T1000 (cell line): Measurements from ENCODE around the gene PCDHA5.
"Not testable (repeated sequence)": the region's sequence is repeated elsewhere in the genome, so short reads cannot be mapped to it uniquely, and the experiment has no call there.

ENCODE experiments used
- DNase-seq: peaks from one replicate; lab custom pipeline; 2025; ENCODE audit warnings: mixed read lengths; lab: John Stamatoyannopoulos, UW

PCDHA5 gene

DNA sequence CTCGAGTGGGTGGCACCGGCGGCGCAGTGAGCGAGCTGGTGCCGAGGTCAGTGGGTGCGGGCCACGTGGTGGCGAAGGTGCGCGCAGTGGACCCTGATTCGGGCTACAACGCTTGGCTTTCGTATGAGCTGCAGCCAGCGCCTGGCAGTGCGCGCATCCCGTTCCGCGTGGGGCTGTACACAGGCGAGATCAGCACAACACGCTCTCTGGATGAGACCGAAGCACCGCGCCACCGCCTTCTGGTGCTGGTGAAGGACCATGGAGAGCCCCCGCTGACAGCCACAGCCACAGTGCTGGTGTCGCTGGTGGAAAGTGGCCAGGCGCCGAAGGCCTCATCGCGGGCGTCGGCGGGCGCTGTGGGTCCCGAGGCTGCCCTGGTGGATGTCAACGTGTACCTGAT lies 2.1 kb downstream of the PCDHA5 start:
- DNase-seq = no peak

GRCh38 chr5:140827704-140828361 lies 6.4 kb downstream of the PCDHA5 start, which contains the start of gene PCDHA6:
PCDHA6 (plus strand) TSS chr5:140827960; CDS start chr5:140828092, 132 bp downstream.
- DNase-seq = no peak

GRCh38 chr5:140828362-140828737 lies 6.9 kb downstream of the PCDHA5 start:
- DNase-seq = no peak

DNA sequence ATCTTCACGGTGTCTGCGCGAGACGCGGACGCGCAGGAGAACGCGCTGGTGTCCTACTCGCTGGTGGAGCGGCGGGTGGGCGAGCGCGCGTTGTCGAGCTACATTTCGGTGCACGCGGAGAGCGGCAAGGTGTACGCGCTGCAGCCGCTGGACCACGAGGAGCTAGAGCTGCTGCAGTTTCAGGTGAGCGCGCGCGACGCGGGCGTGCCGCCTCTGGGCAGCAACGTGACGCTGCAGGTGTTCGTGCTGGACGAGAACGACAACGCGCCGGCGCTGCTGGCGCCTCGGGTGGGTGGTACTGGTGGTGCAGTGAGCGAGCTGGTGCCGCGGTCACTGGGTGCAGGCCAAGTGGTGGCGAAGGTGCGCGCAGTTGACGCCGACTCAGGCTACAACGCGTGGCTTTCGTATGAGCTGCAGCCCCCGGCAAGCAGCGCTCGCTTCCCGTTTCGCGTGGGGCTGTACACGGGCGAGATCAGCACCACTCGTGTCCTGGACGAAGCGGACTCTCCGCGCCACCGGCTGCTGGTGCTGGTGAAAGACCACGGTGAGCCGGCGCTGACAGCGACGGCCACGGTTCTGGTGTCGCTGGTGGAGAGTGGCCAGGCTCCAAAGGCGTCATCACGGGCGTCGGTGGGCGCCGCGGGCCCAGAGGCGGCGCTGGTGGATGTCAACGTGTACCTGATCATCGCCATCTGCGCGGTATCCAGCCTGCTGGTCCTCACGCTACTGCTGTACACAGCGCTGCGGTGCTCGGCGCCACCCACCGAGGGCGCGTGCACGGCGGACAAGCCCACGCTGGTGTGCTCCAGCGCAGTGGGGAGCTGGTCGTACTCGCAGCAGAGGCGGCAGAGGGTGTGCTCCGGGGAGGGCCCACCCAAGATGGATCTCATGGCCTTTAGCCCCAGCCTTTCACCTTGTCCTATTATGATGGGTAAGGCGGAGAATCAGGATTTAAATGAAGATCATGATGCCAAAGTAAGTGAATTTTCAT lies 8.4 kb downstream of the PCDHA5 start:
- not testable (repeated sequence) for DNase-seq

DNA sequence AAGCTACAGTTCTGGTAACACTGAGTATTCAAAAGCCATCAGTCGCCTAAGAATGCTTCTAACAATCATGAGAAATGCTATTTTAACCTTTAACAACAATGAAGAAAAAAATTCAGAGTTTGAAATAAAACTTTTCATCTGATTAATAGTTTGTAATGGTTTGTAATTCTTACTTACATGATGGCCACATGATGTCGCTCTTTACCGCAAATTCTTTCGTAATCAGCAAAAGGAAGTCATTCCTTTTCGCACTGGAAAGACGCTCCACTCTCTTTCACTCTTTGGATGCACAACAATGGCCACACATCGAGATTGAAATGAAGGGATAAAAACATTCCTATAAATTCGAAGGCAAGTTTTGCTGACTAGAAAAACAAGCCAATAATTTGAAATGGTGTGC lies 12.6 kb downstream of the PCDHA5 start, which contains the start of gene PCDHA7:
TSS of gene PCDHA7 (plus strand) at position 277 of the 400 bp plus-strand sequence. CDS start at position 392, 115 bp downstream.
- no peak for DNase-seq

DNA sequence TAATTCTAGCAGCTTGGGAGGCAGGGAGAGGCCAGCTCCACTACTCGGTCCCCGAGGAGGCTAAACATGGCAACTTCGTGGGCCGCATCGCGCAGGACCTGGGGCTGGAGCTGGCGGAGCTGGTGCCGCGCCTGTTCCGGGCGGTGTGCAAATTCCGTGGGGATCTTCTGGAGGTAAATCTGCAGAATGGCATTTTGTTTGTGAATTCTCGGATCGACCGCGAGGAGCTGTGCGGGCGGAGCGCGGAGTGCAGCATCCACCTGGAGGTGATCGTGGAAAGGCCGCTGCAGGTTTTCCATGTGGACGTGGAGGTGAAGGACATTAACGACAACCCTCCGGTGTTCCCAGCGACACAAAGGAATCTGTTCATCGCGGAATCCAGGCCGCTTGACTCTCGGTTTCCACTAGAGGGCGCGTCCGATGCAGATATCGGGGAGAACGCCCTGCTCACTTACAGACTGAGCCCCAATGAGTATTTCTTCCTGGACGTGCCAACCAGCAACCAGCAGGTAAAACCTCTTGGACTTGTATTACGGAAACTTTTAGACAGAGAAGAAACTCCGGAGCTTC lies 13.1 kb downstream of the PCDHA5 start:
- not testable (repeated sequence) for DNase-seq

DNA sequence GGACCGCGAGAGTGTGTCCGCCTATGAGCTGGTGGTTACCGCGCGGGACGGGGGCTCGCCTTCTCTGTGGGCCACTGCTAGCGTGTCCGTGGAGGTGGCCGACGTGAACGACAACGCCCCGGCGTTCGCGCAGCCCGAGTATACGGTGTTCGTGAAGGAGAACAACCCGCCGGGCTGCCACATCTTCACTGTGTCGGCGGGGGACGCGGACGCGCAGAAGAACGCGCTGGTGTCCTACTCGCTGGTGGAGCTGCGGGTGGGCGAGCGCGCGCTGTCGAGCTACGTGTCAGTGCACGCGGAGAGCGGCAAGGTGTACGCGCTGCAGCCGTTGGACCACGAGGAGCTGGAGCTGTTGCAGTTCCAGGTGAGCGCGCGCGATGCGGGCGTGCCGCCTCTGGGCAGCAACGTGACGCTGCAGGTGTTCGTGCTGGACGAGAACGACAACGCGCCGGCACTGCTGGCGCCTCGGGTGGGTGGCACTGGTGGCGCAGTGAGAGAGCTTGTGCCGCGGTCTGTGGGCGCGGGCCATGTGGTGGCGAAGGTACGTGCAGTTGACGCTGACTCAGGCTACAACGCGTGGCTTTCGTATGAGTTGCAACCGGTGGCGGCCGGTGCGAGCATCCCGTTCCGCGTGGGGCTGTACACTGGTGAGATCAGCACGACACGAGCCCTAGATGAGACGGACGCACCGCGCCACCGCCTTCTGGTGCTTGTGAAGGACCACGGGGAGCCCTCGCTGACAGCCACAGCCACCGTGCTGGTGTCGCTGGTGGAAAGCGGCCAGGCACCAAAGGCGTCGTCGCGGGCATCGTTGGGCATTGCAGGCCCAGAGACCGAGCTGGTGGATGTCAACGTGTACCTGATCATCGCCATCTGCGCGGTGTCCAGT lies 14.5 kb downstream of the PCDHA5 start:
- no peak for DNase-seq

- DNase-seq = no peak
These were observed 19.9 kb downstream of the PCDHA5 start, which contains the start of gene PCDHA8 for GRCh38 chr5:140840978-140841962. PCDHA8 (plus strand) TSS chr5:140841187; CDS start chr5:140841322, 135 bp downstream.

DNA sequence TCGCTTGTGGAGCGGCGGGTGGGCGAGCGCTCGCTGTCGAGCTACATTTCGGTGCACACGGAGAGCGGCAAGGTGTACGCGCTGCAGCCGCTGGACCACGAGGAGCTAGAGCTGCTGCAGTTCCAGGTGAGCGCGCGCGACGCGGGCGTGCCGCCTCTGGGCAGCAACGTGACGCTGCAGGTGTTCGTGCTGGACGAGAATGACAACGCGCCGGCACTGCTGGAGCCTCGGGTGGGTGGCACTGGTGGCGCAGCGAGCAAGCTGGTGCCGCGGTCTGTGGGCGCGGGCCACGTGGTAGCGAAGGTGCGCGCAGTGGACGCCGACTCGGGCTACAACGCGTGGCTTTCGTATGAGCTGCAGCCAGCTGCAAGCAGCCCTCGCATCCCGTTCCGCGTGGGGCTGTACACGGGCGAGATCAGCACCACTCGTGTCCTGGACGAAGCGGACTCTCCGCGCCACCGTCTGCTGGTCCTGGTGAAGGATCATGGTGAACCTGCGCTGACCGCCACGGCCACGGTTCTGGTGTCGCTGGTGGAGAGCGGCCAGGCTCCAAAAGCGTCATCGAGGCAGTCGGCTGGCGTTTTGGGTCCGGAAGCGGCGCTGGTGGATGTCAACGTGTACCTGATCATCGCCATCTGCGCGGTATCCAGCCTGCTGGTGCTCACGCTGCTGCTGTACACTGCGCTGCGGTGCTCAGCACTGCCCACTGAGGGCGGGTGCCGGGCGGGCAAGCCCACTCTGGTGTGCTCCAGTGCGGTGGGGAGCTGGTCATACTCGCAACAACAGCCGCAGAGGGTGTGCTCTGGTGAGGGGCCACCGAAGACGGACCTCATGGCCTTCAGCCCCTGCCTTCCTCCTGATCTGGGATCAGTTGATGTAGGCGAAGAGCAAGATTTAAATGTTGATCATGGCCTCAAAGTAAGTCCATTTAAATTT lies 21.7 kb downstream of the PCDHA5 start:
- no peak for DNase-seq

GRCh38 chr5:140848139-140849102 lies 27.0 kb downstream of the PCDHA5 start, which contains the start of gene PCDHA9:
PCDHA9 (plus strand) TSS chr5:140848382; CDS start chr5:140848496, 114 bp downstream.
- not testable (repeated sequence) for DNase-seq

DNA sequence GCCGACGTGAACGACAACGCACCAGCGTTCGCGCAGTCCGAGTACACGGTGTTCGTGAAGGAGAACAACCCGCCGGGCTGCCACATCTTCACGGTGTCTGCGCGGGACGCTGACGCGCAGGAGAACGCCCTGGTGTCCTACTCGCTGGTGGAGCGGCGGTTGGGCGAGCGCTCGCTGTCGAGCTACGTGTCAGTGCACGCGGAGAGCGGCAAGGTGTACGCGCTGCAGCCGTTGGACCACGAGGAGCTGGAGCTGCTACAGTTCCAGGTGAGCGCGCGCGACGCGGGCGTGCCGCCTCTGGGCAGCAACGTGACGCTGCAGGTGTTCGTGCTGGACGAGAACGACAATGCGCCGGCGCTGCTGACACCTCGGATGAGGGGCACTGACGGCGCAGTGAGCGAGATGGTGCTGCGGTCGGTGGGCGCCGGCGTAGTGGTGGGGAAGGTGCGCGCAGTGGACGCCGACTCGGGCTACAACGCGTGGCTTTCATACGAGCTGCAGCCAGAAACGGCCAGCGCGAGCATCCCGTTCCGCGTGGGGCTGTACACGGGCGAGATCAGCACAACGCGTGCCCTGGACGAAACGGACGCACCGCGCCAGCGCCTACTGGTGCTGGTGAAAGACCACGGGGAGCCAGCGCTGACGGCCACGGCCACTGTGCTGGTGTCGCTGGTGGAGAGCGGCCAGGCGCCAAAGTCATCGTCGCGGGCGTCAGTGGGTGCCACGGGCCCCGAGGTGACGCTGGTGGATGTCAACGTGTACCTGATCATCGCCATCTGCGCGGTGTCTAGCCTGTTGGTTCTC lies 28.6 kb downstream of the PCDHA5 start:
- DNase-seq = not testable (repeated sequence)

GRCh38 chr5:140855772-140856674 lies 34.6 kb downstream of the PCDHA5 start, which contains the start of gene PCDHA10:
PCDHA10 (plus strand) TSS chr5:140855897; CDS start chr5:140856049, 152 bp downstream.
- no peak for DNase-seq

DNA sequence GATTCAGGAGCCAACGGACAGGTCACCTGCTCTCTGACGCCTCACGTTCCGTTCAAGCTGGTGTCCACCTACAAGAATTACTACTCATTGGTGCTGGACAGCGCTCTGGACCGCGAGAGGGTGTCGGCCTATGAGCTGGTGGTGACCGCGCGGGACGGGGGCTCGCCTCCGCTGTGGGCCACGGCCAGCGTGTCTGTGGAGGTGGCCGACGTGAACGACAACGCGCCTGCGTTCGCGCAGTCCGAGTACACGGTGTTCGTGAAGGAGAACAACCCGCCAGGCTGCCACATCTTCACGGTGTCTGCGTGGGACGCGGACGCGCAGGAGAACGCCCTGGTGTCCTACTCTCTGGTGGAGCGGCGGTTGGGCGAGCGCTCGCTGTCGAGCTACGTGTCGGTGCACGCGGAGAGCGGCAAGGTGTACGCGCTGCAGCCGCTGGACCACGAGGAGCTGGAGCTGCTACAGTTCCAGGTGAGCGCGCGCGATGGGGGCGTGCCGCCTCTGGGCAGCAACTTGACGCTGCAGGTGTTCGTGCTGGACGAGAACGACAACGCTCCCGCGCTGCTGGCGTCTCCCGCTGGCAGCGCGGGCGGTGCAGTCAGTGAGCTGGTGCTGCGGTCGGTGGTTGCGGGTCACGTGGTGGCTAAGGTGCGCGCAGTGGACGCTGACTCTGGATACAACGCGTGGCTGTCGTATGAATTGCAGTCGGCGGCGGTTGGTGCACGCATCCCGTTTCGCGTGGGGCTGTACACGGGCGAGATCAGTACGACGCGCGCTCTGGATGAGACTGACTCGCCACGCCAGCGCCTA lies 36.0 kb downstream of the PCDHA5 start:
- DNase-seq = no peak

DNA sequence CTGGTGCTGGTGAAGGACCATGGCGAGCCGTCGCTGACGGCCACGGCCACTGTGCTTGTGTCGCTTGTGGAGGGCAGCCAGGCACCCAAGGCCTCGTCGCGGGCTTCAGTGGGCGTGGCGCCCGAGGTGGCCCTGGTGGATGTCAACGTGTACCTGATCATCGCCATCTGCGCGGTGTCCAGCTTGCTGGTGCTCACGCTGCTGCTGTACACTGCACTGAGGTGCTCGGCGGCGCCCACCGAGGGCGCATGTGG lies 36.5 kb downstream of the PCDHA5 start:
- no peak for DNase-seq
